ENCODE results near the gene PRKN.

- TF ChIP-seq, protein P1, sequence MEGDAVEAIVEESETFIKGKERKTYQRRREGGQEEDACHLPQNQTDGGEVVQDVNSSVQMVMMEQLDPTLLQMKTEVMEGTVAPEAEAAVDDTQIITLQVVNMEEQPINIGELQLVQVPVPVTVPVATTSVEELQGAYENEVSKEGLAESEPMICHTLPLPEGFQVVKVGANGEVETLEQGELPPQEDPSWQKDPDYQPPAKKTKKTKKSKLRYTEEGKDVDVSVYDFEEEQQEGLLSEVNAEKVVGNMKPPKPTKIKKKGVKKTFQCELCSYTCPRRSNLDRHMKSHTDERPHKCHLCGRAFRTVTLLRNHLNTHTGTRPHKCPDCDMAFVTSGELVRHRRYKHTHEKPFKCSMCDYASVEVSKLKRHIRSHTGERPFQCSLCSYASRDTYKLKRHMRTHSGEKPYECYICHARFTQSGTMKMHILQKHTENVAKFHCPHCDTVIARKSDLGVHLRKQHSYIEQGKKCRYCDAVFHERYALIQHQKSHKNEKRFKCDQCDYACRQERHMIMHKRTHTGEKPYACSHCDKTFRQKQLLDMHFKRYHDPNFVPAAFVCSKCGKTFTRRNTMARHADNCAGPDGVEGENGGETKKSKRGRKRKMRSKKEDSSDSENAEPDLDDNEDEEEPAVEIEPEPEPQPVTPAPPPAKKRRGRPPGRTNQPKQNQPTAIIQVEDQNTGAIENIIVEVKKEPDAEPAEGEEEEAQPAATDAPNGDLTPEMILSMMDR (IDR thresholded peaks at IDR 0.05 in 8 of 11, conservative IDR thresholded peaks at IDR 0.05 in 3 of 11) = no peak
- TF ChIP-seq POLR2A (IDR thresholded peaks at IDR 0.05) = no peak
Observed at GRCh38 chr6:162621246-162621645, 106.3 kb downstream of the PRKN start.
